Measurements from ENCODE around the gene CLEC9A. TPM values are rescaled to one million over a fixed set of nuclear protein-coding genes. Genes with fewer than 3 reads are reported as not detected.
A peak's percentile ranks its signal among the peaks of the same experiment; 100 is the strongest.

CLEC9A gene
- total and polyA plus RNA-seq, 7 experiments from 2014 or later: 0.29 to 0.64 TPM; not detected in 5

GRCh38 chr12:10098791-10099190, 68.3 kb downstream of the CLEC9A start, which contains the start of gene CLEC1A:
TSS of gene CLEC1A (minus strand) at chr12:10098985. CDS start at chr12:10098922, 63 bp downstream.
- no peaks in the 10 kb centered on the region for H3K4me1 Mint-ChIP-seq
- no peak within 1 kb of the TSS for H3K27ac Mint-ChIP-seq
- CTCF ChIA-PET: no interaction called here
- DNase-seq (no peak), ATAC-seq (no peak)
- no peak within 1 kb of the TSS for H3K27ac ChIP-seq (ENCODE audit: low read depth, low read length)
- H3K4me3 Mint-ChIP-seq: no peak within 1 kb of the TSS
- H3K4me1 ChIP-seq (ENCODE audit: control insufficient read depth in 2 of 2, insufficient read depth in 2 of 2, low read length in 2 of 2): no peaks in the 10 kb centered on the region
- H3K9me3 Mint-ChIP-seq: peaks cover 0 to 6% (median 4%) of the 10 kb centered on the region in 11 donors
- peaks cover 1 to 15% (median 4%) of the 10 kb centered on the region in 5 donors for H3K27me3 Mint-ChIP-seq
- H3K27me3 ChIP-seq (ENCODE audit: control insufficient read depth in 2 of 2, insufficient read depth in 2 of 2, low read length in 2 of 2): no peaks in the 10 kb centered on the region
- no peak within 1 kb of the TSS for H3K4me3 ChIP-seq (ENCODE audit: low read length)
- peaks cover 0 to 5% (median 4%) of the 10 kb centered on the region in 5 donors for H3K36me3 Mint-ChIP-seq
- H3K36me3 ChIP-seq (ENCODE audit: control insufficient read depth in 2 of 3, insufficient read depth in 3 of 3, low read length in 3 of 3): no peaks in the 10 kb centered on the region
- POLR2A ChIA-PET: no interaction called here
- no peaks in the 10 kb centered on the region for H3K9me3 ChIP-seq (ENCODE audit: control insufficient read depth in 2 of 3, low read length in 3 of 3)
- intact Hi-C loops (cut with micrococcal nuclease): no loop called here

GRCh38 chr12:10101042-10101579, 70.6 kb downstream of the CLEC9A start:
- POLR2A ChIA-PET: no interaction called here
- ATAC-seq (no peak), DNase-seq (no peak)
- Mint-ChIP-seq H3K27ac (no peak overlapping the region), H3K36me3 (peaks cover 0 to 12% (median 6%) of the 10 kb centered on the region in 5 donors), H3K27me3 (peaks cover 4 to 29% (median 7%) of the 10 kb centered on the region in 5 donors), H3K9me3 (peaks cover 0 to 12% (median 7%) of the 10 kb centered on the region in 11 donors), H3K4me1 (no peaks in the 10 kb centered on the region), H3K4me3 (no peak overlapping the region)
- H3K9me3 ChIP-seq (ENCODE audit: control insufficient read depth in 2 of 3, low read length in 3 of 3): no peaks in the 10 kb centered on the region
- H3K27ac ChIP-seq (ENCODE audit: low read depth, low read length): no peak overlapping the region
- intact Hi-C loops (cut with micrococcal nuclease): no loop called here
- no peak overlapping the region for H3K4me3 ChIP-seq (ENCODE audit: low read length)
- CTCF ChIA-PET: no interaction called here
- no peaks in the 10 kb centered on the region for H3K27me3 ChIP-seq (ENCODE audit: control insufficient read depth in 2 of 2, insufficient read depth in 2 of 2, low read length in 2 of 2)
- no peaks in the 10 kb centered on the region for H3K36me3 ChIP-seq (ENCODE audit: control insufficient read depth in 2 of 3, insufficient read depth in 3 of 3, low read length in 3 of 3)
- no peaks in the 10 kb centered on the region for H3K4me1 ChIP-seq (ENCODE audit: control insufficient read depth in 2 of 2, insufficient read depth in 2 of 2, low read length in 2 of 2)

GRCh38 chr12:10101648-10102220, 71.3 kb downstream of the CLEC9A start:
- CTCF ChIA-PET: interaction anchor here (0.6 kb wide), 1 partner anchor 263 kb away, joined by 3 read pairs; no protein-coding TSS in a partner anchor
- ATAC-seq: no peak
- Mint-ChIP-seq H3K4me3 (no peak overlapping the region), H3K27me3 (peaks cover 4 to 29% (median 7%) of the 10 kb centered on the region in 5 donors), H3K36me3 (peaks cover 0 to 12% (median 6%) of the 10 kb centered on the region in 5 donors), H3K4me1 (no peaks in the 10 kb centered on the region), H3K9me3 (peaks cover 0 to 12% (median 7%) of the 10 kb centered on the region in 11 donors), H3K27ac (peak overlapping the region in 1 of 9 donors; percentile 37)
- H3K4me1 ChIP-seq (ENCODE audit: control insufficient read depth in 2 of 2, insufficient read depth in 2 of 2, low read length in 2 of 2): no peaks in the 10 kb centered on the region
- intact Hi-C loops (cut with micrococcal nuclease): no loop called here
- H3K36me3 ChIP-seq (ENCODE audit: control insufficient read depth in 2 of 3, insufficient read depth in 3 of 3, low read length in 3 of 3): no peaks in the 10 kb centered on the region
- no peaks in the 10 kb centered on the region for H3K27me3 ChIP-seq (ENCODE audit: control insufficient read depth in 2 of 2, insufficient read depth in 2 of 2, low read length in 2 of 2)
- H3K4me3 ChIP-seq (ENCODE audit: low read length): no peak overlapping the region
- no peaks in the 10 kb centered on the region for H3K9me3 ChIP-seq (ENCODE audit: control insufficient read depth in 2 of 3, low read length in 3 of 3)
- DNase-seq: no peak
- H3K27ac ChIP-seq (ENCODE audit: low read depth, low read length): no peak overlapping the region
- POLR2A ChIA-PET: no interaction called here

- H3K9me3 Mint-ChIP-seq: peaks cover 0 to 12% (median 8%) of the 10 kb centered on the region in 11 donors
- H3K4me3 ChIP-seq (ENCODE audit: low read length): no peak overlapping the region
- intact Hi-C loops (cut with micrococcal nuclease): no loop called here
- H3K36me3 ChIP-seq (ENCODE audit: control insufficient read depth in 2 of 3, insufficient read depth in 3 of 3, low read length in 3 of 3): no peaks in the 10 kb centered on the region
- H3K4me3 Mint-ChIP-seq: no peak overlapping the region
- H3K4me1 Mint-ChIP-seq: no peaks in the 10 kb centered on the region
- DNase-seq (no peak), ATAC-seq (no peak)
- peaks cover 0 to 13% (median 6%) of the 10 kb centered on the region in 5 donors for H3K36me3 Mint-ChIP-seq
- H3K9me3 ChIP-seq (ENCODE audit: control insufficient read depth in 2 of 3, low read length in 3 of 3): no peaks in the 10 kb centered on the region
- no peak overlapping the region for H3K27ac Mint-ChIP-seq
- CTCF ChIA-PET: no interaction called here
- H3K27me3 ChIP-seq (ENCODE audit: control insufficient read depth in 2 of 2, insufficient read depth in 2 of 2, low read length in 2 of 2): no peaks in the 10 kb centered on the region
- no peaks in the 10 kb centered on the region for H3K4me1 ChIP-seq (ENCODE audit: control insufficient read depth in 2 of 2, insufficient read depth in 2 of 2, low read length in 2 of 2)
- no peak overlapping the region for H3K27ac ChIP-seq (ENCODE audit: low read depth, low read length)
- H3K27me3 Mint-ChIP-seq: peaks cover 4 to 29% (median 7%) of the 10 kb centered on the region in 5 donors
- POLR2A ChIA-PET: no interaction called here
Measured at GRCh38 chr12:10102322-10102721, 71.8 kb downstream of the CLEC9A start.

- H3K27ac ChIP-seq (ENCODE audit: low read depth, low read length): no peak overlapping the region
- no peak overlapping the region for H3K27ac Mint-ChIP-seq
- no peaks in the 10 kb centered on the region for H3K27me3 ChIP-seq (ENCODE audit: control insufficient read depth in 2 of 2, insufficient read depth in 2 of 2, low read length in 2 of 2)
- no peak overlapping the region for H3K4me3 ChIP-seq (ENCODE audit: low read length)
- no peak for DNase-seq
- no peak for ATAC-seq
- intact Hi-C loops (cut with micrococcal nuclease): no loop called here
- H3K4me1 Mint-ChIP-seq: peaks cover 0 to 3% (median 0%) of the 10 kb centered on the region in 7 donors
- no peak overlapping the region for H3K4me3 Mint-ChIP-seq
- no peaks in the 10 kb centered on the region for H3K4me1 ChIP-seq (ENCODE audit: control insufficient read depth in 2 of 2, insufficient read depth in 2 of 2, low read length in 2 of 2)
- H3K27me3 Mint-ChIP-seq: peaks cover 0 to 29% (median 5%) of the 10 kb centered on the region in 5 donors
- no peaks in the 10 kb centered on the region for H3K9me3 ChIP-seq (ENCODE audit: control insufficient read depth in 2 of 3, low read length in 3 of 3)
- H3K36me3 ChIP-seq (ENCODE audit: control insufficient read depth in 2 of 3, insufficient read depth in 3 of 3, low read length in 3 of 3): no peaks in the 10 kb centered on the region
- POLR2A ChIA-PET: no interaction called here
- CTCF ChIA-PET: no interaction called here
- peaks cover 0 to 7% (median 1%) of the 10 kb centered on the region in 11 donors for H3K9me3 Mint-ChIP-seq
- H3K36me3 Mint-ChIP-seq: peaks cover 0 to 5% (median 0%) of the 10 kb centered on the region in 5 donors
Measured at GRCh38 chr12:10110256-10110844, 79.9 kb downstream of the CLEC9A start.

GRCh38 chr12:10111451-10111850, 81.0 kb downstream of the CLEC9A start:
- H3K4me1 ChIP-seq (ENCODE audit: control insufficient read depth in 2 of 2, insufficient read depth in 2 of 2, low read length in 2 of 2): no peaks in the 10 kb centered on the region
- no peak overlapping the region for H3K4me3 ChIP-seq (ENCODE audit: low read length)
- DNase-seq (no peak), ATAC-seq (no peak)
- Mint-ChIP-seq H3K27ac (no peak overlapping the region), H3K36me3 (peaks cover 0 to 4% (median 0%) of the 10 kb centered on the region in 5 donors), H3K9me3 (peaks cover 0 to 6% (median 0%) of the 10 kb centered on the region in 11 donors), H3K4me3 (no peak overlapping the region), H3K4me1 (peaks cover 0 to 3% (median 0%) of the 10 kb centered on the region in 7 donors), H3K27me3 (peaks cover 0 to 19% (median 2%) of the 10 kb centered on the region in 5 donors)
- ChIA-PET POLR2A (no interaction called here), CTCF (no interaction called here)
- no peaks in the 10 kb centered on the region for H3K36me3 ChIP-seq (ENCODE audit: control insufficient read depth in 2 of 3, insufficient read depth in 3 of 3, low read length in 3 of 3)
- no peaks in the 10 kb centered on the region for H3K9me3 ChIP-seq (ENCODE audit: control insufficient read depth in 2 of 3, low read length in 3 of 3)
- no peak overlapping the region for H3K27ac ChIP-seq (ENCODE audit: low read depth, low read length)
- intact Hi-C loops (cut with micrococcal nuclease): no loop called here
- H3K27me3 ChIP-seq (ENCODE audit: control insufficient read depth in 2 of 2, insufficient read depth in 2 of 2, low read length in 2 of 2): no peaks in the 10 kb centered on the region

Measured in naive thymus-derived CD4-positive, alpha-beta T cell (primary cell).